NCI-H2107 (cell line): Measurements from ENCODE around the gene USP31.
A peak's percentile ranks its signal among the peaks of the same experiment; 100 is the strongest.

ENCODE experiments used
- DNase-seq: peaks from one replicate; lab custom pipeline; 2025; lab: John Stamatoyannopoulos, UW

USP31 gene

GRCh38 chr16:23092801-23093117 lies 56.5 kb downstream of the USP31 start:
- no peak for DNase-seq

DNA sequence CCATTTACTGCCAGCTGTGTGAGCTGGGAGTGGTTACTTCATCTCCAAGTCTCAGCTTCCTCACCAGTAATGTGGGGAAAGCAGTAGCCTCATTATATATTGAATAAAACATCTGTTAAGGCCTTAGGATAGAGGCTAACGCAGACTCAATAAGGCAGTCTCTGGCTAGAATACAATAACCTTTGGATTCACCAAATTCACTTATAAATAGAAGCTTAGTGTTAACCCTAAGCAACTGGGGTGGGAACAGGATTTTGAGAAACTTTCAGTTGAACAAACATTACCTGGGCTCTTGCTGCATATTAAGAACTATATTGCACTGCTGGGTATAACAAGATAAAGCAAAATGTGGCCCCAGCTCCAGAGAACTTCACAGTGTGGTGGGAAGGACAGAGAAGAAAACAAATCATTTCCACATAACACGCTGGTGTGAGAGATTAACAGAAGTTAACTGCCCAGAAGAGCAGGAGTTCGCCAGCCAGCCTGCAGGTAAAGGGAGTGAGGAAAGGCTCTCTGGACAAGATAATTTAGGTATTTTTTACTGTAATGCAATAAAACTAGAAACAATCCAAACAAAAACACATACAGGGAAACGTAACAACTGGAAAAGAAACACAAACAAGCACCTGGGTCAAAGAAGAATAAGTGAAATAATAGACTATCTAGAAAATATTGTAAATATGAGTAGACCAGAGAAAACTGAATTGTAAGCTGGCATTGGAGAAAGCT lies 57.0 kb downstream of the USP31 start:
- no peak for DNase-seq

GRCh38 chr16:23089111-23089510 lies 60.1 kb downstream of the USP31 start:
- no peak for DNase-seq

- no peak for DNase-seq
Observed at GRCh38 chr16:23088018-23088417, 61.2 kb downstream of the USP31 start.

DNA sequence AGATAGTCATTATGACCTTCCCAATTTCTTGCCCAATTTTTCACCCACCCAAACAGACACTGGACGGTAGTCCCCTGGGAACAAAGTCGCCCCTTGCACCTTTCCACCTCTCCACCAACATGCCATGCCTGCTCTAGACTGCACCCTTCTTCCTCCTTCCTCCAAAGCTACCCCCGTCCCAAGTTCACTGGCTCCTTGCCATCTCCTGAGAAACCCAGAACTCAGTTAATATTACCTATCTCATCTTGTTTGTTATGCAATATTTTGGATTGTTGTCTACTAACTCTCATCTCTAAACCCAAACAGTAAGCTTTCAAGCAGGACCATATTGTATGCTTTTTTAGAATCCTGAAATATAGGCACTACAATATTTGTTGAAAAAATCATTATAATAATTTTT lies 63.3 kb downstream of the USP31 start:
- DNase-seq: no peak

DNA sequence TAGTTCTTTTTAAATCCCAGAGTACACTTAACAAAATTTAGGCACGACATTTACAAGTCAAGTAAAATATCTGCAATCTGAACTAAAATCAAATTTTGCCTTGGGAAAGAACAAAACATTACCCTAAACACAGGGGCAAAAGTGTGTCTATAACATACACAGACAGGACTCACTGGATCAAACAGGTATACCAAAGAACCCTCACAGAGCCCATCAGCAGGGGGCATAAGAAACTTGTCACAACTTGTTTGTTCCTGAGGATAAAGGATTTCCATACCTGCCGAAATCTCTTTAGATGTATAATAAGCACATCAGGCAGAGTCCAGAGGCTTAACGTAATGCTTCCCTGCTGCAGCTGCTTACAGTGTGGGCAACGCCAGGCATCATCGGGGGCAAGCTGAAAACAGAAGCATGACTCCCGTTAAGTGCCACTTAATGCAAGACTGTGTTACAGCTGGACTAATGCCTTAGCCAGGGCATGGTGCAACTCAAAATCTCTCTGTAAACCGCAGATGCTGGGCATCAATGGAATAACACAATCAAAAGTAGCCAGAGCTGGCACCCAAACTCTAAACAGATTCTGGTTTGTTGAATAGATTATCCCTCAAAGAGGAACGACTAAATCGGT lies 67.0 kb downstream of the USP31 start:
- DNase-seq: peak; percentile 41

- no peak for DNase-seq
Observed at GRCh38 chr16:23081675-23082119, 67.6 kb downstream of the USP31 start.

- DNase-seq: no peak
Observed at GRCh38 chr16:23080747-23081146, 68.5 kb downstream of the USP31 start.

GRCh38 chr16:23080329-23080728 lies 68.9 kb downstream of the USP31 start:
- DNase-seq: no peak

DNA sequence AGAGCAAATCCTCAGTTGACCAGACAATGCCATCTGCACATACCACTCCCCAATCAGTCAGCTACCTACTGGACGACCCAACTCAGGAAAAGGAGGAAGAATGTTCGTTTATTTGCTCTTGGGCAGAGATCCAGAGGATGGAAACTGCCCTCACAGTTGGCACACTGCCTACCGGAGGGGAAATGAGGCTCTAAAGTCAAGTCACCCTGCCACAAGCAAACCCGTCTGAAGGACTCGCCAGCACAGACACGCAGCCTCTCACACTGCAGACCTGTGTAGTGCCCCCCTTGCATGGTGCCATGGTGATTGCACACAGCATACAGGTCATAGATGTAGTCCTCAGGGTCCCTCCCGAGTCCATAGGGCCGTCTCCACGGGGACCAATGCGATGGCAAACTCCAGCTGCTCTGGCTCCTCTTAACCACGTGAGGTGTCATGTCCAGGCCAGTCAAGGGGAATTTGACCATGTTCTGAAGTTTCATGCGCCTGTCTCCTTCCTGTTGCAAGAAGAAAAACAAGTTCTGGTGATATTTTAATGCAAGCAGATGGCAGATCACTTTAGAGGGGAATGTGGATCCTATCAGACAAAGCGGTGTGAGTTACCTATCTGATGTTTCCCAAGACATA lies 69.5 kb downstream of the USP31 start:
- no peak for DNase-seq

- DNase-seq: no peak
Observed at GRCh38 chr16:23074423-23074822, 74.8 kb downstream of the USP31 start.

DNA sequence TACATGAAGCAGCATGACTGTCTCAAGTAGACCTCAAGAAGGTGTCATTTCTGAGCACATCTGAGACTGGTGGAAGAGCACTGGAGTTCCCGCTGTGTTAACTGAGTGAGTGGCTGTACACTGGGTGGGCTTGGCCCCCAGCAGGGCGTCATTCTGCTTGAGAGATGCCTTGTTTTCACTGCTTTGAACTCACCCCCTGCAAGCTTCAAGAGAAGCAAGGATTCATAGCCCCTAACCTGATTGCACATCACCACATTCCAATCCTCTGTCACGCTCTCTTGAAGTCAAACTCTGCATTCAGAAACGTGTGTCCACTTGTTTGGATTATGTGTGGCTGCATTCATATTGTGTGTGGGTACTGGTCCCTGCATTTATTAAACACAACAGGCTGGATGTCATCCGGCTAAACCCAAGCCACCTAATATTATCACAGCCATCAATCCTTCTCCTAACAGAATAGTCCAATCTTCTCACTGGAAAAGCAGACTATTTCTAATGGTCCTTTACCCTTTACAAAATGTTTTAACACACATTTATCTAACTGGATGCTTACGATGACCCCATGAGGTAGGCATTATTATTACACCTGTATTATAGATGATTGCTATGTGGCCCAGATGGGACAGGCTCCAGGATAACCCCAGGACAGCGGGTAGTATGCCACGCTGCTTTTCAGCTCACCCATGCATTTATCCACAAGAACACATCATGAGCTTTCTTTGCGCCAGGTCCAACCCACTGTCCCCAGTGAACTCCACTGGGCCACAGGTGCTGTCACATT lies 76.3 kb downstream of the USP31 start:
- DNase-seq: no peak

GRCh38 chr16:23072084-23072599 lies 77.1 kb downstream of the USP31 start:
- no peak for DNase-seq

DNA sequence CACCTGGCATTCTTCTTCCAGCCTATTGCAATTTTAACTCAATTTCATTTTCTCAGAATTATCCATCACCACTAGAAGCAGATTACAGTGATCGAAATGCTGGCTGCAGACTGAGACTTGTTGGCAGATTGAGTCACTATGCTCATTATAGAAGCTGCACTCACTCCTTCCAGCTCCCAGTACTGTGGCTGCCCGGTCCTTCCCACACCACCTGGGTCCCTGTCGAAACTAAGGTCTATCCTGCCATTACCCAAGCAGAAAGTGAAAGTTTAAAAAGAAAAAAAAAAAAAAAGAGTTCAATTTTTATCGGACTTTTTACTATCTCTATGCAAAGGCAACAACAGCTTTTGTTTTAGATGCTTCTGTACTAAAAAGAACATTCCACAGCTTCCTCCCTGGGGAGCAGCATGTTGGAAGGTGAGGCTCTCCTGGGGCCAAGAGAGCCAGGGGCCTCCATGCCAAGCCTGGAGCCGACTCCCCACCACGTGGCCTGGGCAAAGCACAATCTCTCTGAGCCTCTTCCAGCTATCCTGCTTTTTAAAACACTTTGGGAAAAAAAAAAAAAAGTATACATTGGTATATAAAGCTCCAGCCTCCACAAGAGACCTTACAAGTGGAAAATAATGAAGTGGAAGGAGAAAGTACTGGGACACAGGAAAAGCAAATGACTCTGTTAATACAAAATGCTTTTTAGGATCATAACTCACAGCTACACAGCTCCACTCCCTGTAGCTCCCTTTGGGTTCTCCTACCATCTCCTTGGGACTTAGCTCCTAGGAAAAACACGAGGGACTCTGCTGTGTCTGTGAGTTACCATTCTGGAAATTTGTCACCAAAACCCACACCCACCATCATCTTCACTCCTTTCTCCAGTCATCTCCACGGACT lies 77.8 kb downstream of the USP31 start:
- no peak for DNase-seq

GRCh38 chr16:23069844-23070243 lies 79.4 kb downstream of the USP31 start:
- DNase-seq: no peak

DNA sequence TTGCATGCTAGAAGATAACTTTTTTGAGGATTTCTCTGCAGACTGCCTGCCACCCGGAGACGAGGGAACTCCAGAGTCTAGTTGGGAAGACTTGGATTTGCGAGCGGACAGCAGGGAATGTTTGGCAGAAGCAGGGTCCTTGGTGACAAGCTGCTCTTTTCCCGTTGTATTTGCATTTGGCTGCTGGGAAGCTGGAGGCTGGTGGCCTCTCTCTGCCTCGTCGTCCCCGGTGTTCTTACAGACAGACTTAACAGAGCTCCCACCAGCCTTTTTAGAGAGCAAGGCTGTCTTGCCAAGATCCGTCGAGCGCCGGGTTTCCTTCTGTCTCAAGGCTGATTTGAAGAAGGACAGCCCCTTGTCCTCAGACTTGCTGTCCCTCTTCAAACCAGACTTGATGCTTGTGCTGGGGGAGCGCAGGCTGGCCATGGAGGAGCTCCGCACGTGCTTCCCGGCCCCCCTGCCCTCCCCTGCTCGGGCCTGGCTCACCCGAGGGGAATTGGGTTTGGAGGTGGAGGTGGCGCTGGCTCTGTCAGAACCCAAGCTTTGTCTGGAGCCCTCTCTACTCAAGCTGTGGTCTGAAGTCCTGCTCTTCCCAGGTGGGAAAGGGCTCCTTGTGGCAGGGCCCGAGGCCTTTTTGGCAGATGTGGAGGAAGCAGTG lies 81.0 kb downstream of the USP31 start:
- no peak for DNase-seq

DNA sequence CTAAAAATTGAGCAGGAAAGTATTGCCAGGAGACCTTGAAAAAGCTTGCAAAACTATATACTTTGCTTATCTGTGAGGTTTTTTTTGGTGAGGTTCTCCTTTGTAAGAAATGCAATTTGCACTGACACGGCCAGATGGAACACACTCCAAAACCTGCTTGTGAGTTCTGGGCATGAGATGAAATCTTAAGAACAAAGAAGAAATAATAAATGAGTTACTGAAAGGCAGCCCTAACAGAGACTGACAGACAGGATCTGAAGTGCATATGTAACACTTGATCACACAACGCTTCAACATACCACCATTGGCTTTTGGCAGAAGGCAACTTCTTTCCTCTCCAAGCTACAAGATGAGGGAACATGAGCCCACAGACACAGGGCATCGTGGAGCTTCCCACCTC lies 82.6 kb downstream of the USP31 start:
- no peak for DNase-seq

GRCh38 chr16:23064639-23065038 lies 84.6 kb downstream of the USP31 start:
- no peak for DNase-seq

- DNase-seq: no peak
Observed at GRCh38 chr16:23062524-23062923, 86.7 kb downstream of the USP31 start.

- no peak for DNase-seq
Observed at GRCh38 chr16:23061669-23062068, 87.6 kb downstream of the USP31 start.
